GM15510 (cell line): ENCODE measurements around the gene SEMA3A.

Experiments used
- POLR2A ChIP-seq: IDR thresholded peaks from 3 replicates; pipeline ENCODE4 v1.6.1; 2011; ENCODE audit warnings: borderline replicate concordance; ENCODE audit not compliant: insufficient read length; ENCODE audit errors: extremely low read depth

SEMA3A gene

DNA sequence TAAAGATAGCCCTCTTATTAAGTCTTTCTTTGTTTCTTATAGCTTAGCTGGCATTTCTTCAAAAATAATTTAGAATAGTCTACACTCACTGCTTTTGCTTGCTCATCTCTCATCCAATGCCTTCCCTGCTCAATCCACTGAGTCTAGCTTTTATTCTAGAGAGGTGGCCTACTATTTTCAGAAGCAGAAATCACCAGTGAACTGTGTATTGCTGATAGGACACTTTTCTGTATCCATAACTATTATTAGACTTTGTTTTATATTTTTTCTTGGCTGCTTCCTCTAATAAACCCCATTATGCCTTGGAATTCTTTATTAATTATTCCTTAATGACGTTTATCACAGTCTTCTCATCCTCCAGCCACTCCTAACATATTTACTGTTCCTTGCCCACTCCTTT is 206.8 kb downstream of the SEMA3A start:
- no peak for TF ChIP-seq POLR2A

DNA sequence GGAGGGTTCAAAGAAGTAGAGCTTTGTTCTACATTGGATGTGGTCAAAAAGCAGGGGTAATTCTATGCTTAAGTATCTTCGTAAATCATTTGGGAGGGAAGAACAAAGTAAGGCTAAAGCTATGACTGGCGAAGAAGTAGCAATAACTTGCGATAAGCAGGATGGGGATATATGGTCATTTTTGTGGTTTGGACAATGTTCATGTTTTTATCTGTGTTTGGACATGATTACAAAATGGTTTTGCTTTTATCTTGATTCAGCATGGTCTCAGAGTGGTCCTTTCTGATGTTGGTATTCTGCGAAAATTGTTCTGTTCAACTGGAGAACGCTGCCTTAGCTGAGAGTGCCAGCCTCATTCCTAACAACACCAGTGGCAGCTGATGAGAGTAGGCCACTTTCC is 208.8 kb downstream of the SEMA3A start:
- TF ChIP-seq POLR2A, result no peak

DNA sequence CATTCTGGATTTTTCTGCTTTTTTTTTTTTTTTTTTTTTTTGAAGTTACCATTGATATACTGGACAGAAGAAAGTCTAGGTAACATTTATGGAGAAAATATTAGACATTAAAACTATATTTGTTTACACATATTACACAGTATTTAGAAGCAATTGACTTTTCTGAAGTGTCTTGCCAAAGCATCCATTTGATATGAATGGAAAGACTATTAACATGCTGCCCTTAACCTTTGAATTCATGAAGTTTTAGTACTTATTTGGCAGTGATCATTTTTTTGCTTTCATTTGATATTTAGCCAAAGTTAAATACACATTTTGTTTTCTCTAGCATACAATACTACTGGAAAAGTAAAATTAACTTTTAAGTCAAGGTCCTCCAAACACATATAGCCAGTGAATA is 210.0 kb downstream of the SEMA3A start:
- TF ChIP-seq POLR2A, result no peak

DNA sequence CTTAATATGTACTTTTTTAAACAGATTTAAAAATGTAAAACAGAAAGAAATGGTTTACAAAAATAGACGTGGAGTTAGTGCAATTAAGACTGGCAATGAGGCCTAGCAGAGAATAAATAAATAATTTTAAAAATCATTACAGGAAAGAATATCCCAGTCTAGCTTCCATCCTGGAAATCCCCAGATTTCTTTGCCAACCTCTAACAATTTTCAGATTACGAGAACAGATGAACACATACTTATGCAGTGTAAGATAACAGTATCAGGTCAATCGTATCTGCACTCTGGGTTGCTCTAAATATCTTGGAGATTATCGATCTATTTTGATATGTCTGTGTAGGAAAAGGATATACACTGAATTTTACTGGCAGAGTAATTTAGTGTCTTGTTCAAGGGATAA is 210.5 kb downstream of the SEMA3A start:
- no peak for TF ChIP-seq POLR2A

DNA sequence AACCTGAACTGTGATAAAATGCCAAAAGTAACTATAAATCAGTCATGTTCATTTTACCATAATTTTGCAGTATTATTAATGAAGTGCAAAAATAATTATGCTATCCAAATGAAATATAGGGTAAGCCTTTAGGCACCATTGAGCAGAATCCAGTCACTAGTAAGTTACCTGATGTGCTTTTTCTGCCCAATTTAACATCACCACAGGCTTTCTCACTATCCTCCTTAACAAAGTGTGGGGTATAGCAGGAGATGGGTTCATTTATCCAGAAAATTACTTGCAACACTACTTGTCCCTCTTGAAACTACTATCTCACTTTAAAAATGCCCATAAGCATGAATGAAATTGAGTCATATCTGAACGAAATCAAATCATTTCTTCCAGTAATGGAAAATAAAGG is 211.0 kb downstream of the SEMA3A start:
- TF ChIP-seq POLR2A, result no peak

DNA sequence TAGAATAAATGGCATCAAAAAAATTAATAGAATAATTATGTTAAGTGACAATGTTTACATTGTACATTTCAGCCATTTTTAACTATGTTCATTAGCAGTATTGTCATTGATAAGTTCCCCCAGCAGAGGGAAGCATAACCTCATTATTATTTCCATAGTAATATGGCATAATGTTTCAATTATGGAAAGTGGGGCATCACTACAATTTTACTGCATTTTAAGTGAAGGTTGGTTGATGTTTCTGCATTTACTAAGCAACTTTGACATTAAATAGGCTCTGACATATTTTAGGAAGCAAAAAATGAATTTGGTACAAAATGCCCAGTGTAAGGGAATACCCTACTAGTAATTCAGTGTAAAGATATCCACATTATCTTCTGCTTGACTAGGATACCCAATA is 218.3 kb downstream of the SEMA3A start:
- TF ChIP-seq POLR2A, result no peak

DNA sequence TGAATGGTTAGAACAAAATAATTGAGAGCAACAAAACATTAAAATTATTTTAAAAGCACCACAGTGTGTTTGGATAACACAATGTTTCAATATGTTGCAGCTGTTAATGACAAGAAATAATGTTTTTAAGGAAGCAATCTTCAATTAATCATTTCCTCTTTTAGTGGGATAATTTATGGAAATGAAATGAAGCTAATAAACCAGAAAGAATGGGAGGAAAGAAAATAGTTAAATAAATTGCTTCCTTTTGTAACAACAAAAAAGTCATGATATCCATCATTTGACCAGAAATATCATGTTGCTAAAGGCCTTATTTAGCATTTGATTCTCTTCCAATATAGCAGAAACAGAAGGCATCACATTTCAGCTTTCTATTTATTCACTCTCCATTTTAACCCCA is 224.5 kb downstream of the SEMA3A start:
- no peak for TF ChIP-seq POLR2A

DNA sequence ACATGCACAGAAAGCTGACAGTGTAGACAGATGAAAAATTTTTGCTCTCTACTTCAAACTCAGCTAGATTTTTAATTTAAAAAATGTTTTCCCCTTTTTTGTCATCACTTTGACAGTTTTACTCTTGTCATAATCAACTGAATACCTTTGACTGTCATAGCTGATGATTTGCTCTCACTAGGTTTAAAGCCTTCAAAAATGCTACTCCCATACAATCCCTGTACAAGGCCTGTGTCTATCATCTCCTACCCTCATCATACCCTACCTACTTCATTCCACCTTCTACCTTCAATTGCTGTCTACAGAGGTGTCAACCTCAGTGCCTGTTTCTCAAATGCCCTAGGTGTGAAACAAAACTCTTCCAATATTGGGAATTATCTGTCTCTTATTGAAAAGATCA is 230.3 kb downstream of the SEMA3A start:
- no peak for TF ChIP-seq POLR2A

DNA sequence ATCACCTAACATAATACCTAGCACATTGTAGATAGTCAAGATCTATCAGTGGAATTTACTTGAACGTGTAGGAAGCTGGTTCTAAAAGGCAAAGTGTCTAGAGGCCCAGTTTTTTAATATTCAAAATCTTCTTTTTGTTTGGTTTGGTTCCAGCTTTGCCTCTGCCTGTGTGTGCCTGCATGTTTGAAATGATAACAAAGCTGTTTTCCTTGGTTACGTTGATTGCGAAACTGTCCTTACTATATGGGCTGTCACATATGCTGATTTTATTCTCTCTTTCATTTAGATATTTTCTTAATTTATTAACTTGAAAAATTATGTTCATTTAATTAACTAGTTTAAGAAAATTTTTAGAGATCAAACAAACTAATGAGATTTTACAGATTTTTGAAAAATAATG is 237.3 kb downstream of the SEMA3A start:
- no peak for TF ChIP-seq POLR2A

DNA sequence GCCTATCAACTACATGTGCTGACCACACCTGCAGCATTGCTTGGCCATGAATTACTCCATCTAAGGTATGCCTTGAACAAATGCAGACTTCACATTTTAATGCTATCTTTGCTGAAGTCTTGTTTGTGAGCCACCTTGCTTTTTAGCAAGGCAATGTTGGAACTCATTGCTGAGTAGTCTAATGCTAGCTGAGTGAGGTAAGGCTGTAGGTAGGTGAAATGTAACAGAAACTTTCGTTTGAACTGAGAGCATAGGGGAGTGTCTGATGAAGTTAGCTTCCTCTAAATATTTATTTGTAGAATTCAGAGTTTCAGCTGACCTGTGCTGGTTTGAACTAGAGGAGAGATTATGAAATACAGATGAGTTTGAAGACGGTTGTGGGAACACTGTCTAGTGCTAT is 238.5 kb downstream of the SEMA3A start:
- TF ChIP-seq POLR2A, result no peak

DNA sequence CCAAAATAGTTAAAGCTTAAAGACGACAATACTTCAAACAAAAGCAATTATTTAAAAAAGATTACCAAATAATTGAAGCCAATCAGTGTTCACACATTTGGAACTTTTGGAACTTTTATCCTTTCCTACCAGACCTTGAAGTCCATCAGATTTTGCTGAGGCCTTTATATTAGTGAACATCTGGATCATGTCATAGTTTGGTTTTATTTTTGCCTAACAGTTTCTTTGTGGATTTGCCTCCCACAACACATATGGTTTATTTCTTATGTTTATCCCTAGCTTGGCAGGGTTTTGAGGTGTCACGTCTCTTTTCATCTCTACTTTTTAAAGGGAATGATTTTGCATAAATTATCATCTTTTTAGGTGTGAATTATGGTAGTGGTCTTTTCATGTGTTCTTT is 242.4 kb downstream of the SEMA3A start:
- no peak for TF ChIP-seq POLR2A

DNA sequence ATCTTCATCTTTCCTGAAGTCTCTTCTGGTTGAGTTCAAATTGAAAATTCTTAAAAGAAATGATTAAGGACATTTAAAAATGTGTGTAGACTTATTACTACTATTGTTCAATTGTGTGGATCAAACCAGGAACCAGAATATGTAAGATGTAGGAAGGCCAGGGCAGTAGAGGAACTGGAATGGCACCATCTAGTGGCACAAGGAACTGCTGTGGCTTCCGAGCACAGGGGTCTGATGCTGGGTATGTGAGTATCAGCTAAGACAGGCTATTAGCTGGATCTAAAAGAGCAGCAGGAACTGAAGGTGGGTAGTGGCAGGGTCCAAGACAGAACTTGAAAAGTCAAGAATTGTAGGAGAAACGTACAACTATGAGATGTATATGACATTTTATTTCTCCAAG is 247.3 kb downstream of the SEMA3A start:
- no peak for TF ChIP-seq POLR2A

DNA sequence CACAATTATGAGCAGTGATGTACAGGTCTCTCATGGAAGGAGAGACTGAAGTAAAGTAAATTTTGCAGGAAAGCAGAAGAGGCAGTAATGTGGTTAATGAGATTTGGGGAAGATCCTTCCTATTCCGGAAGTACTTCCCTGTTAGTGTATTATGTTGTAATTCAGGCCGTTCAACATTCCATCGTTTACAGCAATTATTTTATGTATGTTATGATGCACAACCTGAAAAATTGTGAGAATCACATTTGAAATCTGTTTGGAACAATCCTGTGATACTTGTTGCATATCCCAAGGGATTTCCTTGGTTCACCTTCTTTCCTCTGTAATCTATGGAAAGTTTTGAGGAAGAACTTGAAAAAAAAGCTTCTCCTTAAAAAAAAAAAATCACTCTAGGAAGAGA is 247.8 kb downstream of the SEMA3A start:
- no peak for TF ChIP-seq POLR2A

DNA sequence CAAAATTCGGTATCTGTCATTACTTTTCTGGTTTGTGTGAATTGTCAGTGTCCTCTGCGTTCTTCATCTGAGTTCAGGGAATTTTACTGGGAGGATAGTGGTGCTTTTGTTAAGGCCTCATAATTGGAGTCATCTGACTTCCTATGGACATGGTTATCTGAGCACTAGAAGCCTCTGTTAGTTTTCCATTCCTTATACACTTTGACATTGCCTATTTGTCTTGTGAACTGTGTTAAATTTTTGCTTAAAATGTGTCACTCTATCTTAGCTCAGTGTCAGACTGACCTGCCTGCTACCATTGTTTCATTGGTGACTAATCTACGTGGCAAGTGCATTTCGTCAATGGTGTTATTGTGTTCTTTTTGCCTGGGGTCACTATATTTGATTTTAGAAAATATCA is 253.3 kb downstream of the SEMA3A start:
- no peak for TF ChIP-seq POLR2A

DNA sequence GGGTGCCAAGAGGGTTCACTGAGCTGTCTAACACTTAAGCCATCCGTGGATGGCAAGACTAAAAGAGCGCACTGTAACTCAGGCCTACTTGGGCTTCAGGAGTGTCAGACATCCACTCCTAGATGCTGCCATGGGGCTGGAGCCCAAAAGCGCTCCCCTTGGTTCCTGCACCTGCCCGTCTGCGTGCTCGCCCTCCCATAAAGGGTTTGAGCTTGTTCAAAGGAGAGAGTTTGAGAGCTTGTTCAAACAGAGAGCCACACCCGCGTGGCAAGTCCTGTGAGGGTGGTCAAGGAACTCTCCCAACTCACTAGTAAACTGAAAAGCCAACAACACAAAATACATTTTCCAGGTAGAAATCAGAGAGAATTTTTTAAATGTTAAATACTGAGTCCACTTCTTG is 256.7 kb downstream of the SEMA3A start:
- no peak for TF ChIP-seq POLR2A

DNA sequence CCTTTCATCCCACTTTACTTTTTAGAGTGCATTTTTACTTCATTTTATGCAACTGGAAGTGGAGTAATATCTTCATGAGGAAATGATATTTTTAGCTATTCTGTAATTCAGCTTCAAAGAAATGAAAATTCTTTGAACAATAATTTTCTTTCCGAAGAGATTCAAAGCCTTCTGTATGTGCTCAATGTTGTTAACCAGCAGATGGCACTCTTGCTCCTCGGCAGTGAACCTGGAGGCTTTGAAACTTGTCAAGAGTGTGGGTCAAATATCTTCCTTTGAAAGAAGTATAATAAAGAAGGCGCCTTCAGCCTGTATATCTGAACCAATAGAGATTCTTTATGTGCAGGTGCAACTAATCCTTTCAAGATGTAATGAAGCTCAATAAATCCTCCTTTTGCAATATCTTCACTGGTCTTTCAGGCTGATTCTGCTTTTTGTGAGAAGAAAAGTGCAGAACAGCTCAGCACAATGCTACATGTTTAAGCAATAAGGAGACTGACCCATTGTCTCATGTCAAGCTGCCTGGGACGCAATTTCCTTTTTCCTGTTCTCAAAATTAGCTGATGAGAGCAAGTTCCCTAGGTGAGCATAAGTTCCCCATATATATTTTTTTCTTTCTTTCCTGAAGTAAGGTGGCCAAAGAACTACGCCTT is 258.4 kb downstream of the SEMA3A start:
- no peak for TF ChIP-seq POLR2A
